Liver (tissue), 9 donors: ENCODE data around the gene EDC3. TPM values are rescaled to one million over a fixed set of nuclear protein-coding genes. Genes with fewer than 3 reads are reported as not detected.

Experiments
- DNase-seq: peaks from one replicate; pipeline ENCODE4 v3.0.0-alpha.2; 2017; ENCODE audit warnings: low spot score
- H3K27ac ChIP-seq, 2 donors: one replicate each; pipeline ENCODE4 v1.7.0; 2013; ENCODE audit warnings: inconsistent platforms in 2 of 2, low read length in 2 of 2, control low read depth in 1 of 2, low read depth in 1 of 2, mild to moderate bottlenecking in 1 of 2
- H3K27me3 ChIP-seq, 4 donors: one replicate each; pipeline versions ENCODE4 v1.6.1 to v1.7.0; 2013; ENCODE audit warnings: low read length in 3 of 4, inconsistent platforms in 1 of 4, mild to moderate bottlenecking in 1 of 4, moderate library complexity in 1 of 4; ENCODE audit not compliant: control insufficient read depth in 4 of 4, insufficient read depth in 4 of 4
- H3K36me3 ChIP-seq, 4 donors: one replicate each; pipeline versions ENCODE4 v1.6.1 to v1.7.0; 2013; ENCODE audit warnings: low read length in 3 of 4, mild to moderate bottlenecking in 3 of 4, low read depth in 1 of 4, moderate library complexity in 1 of 4; ENCODE audit not compliant: control insufficient read depth in 4 of 4, insufficient read depth in 3 of 4
- H3K4me1 ChIP-seq, 4 donors: one replicate each; pipeline versions ENCODE4 v1.6.1 to v1.7.0; 2013; ENCODE audit warnings: low read length in 3 of 4, mild to moderate bottlenecking in 3 of 4, moderate library complexity in 1 of 4; ENCODE audit not compliant: control insufficient read depth in 4 of 4, insufficient read depth in 4 of 4
- H3K4me3 ChIP-seq, 3 donors: one replicate each; pipeline versions ENCODE4 v1.6.1 to v1.7.0; 2013; ENCODE audit warnings: low read length in 3 of 3, control low read depth in 1 of 3, low read depth in 1 of 3, mild to moderate bottlenecking in 1 of 3
- H3K9ac ChIP-seq, 2 donors: one replicate each; pipeline ENCODE4 v1.7.0; 2013; ENCODE audit warnings: low read length in 2 of 2, mild to moderate bottlenecking in 2 of 2, moderate library complexity in 2 of 2, control low read depth in 1 of 2, low read depth in 1 of 2
- H3K9me3 ChIP-seq, 4 donors: one replicate each; pipeline versions ENCODE4 v1.6.1 to v1.7.0; 2013; ENCODE audit warnings: low read length in 3 of 4; ENCODE audit not compliant: control insufficient read depth in 4 of 4
- ATF3 ChIP-seq: IDR thresholded peaks from 2 replicates; pipeline ENCODE4 v1.6.1; 2016; ENCODE audit warnings: antibody characterized with exemption
- CTCF ChIP-seq: fragments of 150-350 bp; IDR thresholded peaks from 2 replicates; pipeline ENCODE4 v1.5.1; 2017; ENCODE audit warnings: improper control_type of control experiment, low read depth, low read length; ENCODE audit not compliant: missing input control
- EGR1 ChIP-seq, 2 donors: IDR thresholded peaks; 2 replicates each; pipeline ENCODE4 v1.6.1; 2016 to 2018; ENCODE audit warnings: antibody characterized with exemption in 2 of 2, low read depth in 2 of 2
- FOXA1 ChIP-seq: IDR thresholded peaks from 2 replicates; pipeline ENCODE4 v1.6.1; 2016; ENCODE audit warnings: antibody characterized with exemption
- FOXA2 ChIP-seq: IDR thresholded peaks from 2 replicates; pipeline ENCODE4 v1.6.1; 2016; ENCODE audit warnings: antibody characterized with exemption
- GABPA ChIP-seq, 2 donors: IDR thresholded peaks in 1 of 2; conservative IDR thresholded peaks in 1 of 2; 2 replicates each; pipeline ENCODE4 v1.6.1; 2016; ENCODE audit warnings: antibody characterized with exemption in 2 of 2, mild to moderate bottlenecking in 1 of 2, moderate library complexity in 1 of 2
- HNF4A ChIP-seq, 2 donors: conservative IDR thresholded peaks; 2 replicates each; pipeline ENCODE4 v1.6.1; 2016; ENCODE audit warnings: antibody characterized with exemption in 2 of 2, mild to moderate bottlenecking in 2 of 2
- HNF4G ChIP-seq: IDR thresholded peaks from 2 replicates; pipeline ENCODE4 v1.6.1; 2016; ENCODE audit warnings: antibody characterized with exemption
- JUND ChIP-seq, 2 donors: IDR thresholded peaks; 2 replicates each; pipeline ENCODE4 v1.6.1; 2016; ENCODE audit warnings: antibody characterized with exemption in 2 of 2
- MAX ChIP-seq: IDR thresholded peaks from 2 replicates; pipeline ENCODE4 v1.6.1; 2016; ENCODE audit warnings: antibody characterized with exemption
- RAD21 ChIP-seq, 2 donors: IDR thresholded peaks; 2 replicates each; pipeline ENCODE4 v1.6.1; 2016; ENCODE audit warnings: antibody characterized with exemption in 2 of 2, mild to moderate bottlenecking in 2 of 2
- REST ChIP-seq: IDR thresholded peaks from 2 replicates; pipeline ENCODE4 v1.6.1; 2016; ENCODE audit warnings: antibody characterized with exemption, mild to moderate bottlenecking
- SP1 ChIP-seq: IDR thresholded peaks from 2 replicates; pipeline ENCODE4 v1.6.1; 2018; ENCODE audit warnings: antibody characterized with exemption, mild to moderate bottlenecking
- TAF1 ChIP-seq: conservative IDR thresholded peaks from 2 replicates; pipeline ENCODE4 v1.6.1; 2016; ENCODE audit warnings: antibody characterized with exemption, mild to moderate bottlenecking
- YY1 ChIP-seq: IDR thresholded peaks from 2 replicates; pipeline ENCODE4 v1.6.1; 2016; ENCODE audit warnings: antibody characterized with exemption, mild to moderate bottlenecking
- ZBTB33 ChIP-seq: IDR thresholded peaks from 2 replicates; pipeline ENCODE4 v1.6.1; 2016; ENCODE audit warnings: antibody characterized with exemption
- WGBS: extraction: QIAGEN DNeasy Blood & Tissue Kit; methylation state at CpG from one replicate; pipeline ENCODE4 v1.1.7; 2013; 5-methylcytosine and 5-hydroxymethylcytosine counted together
- polyA plus RNA-seq, 2 donors: library from polyadenylated mRNA; stranded (reverse) in 1 of 2; unstranded in 1 of 2; fragments of 200-250 nt in 1 of 2; fragments of >200 nt in 1 of 2; fragmentation: Nextera tagmentation in 1 of 2; extraction: Ambion mirVana in 1 of 2; gene quantifications; one replicate each; pipeline versions ENCODE4 v1.2.1 to v1.2.3, GENCODE V29; 2013 to 2015
- total RNA-seq, 2 donors: library from RNA; depleted of rRNA; stranded (reverse); fragments of >200 nt; gene quantifications; one replicate each; pipeline ENCODE4 v1.2.3, GENCODE V29; 2014
- donor health status: healthy.
- donor health status: healthy.
- donor health status: healthy.
- donor health status: healthy.
- donor health status: healthy.

Gene EDC3
- total and polyA plus RNA-seq, 4 donors: 5.8 to 9.5 (median 7.4) TPM

GRCh38 chr15:74636984-74637383 lies 58.8 kb downstream of the EDC3 start:
- no peak overlapping the region for H3K27ac ChIP-seq
- H3K36me3 ChIP-seq: peaks cover 13 to 69% (median 41%) of the 10 kb centered on the region in 4 donors
- no peak overlapping the region for H3K4me3 ChIP-seq
- no peaks in the 10 kb centered on the region for H3K9me3 ChIP-seq
- H3K4me1 ChIP-seq: peaks cover 0 to 1% (median 0%) of the 10 kb centered on the region in 4 donors
- H3K27me3 ChIP-seq: no peaks in the 10 kb centered on the region
- WGBS: 39% methylated on average over 1 of the region's 1 CpG
- no peak overlapping the region for H3K9ac ChIP-seq
- no peak for DNase-seq
- no peak for TF ChIP-seq GABPA (IDR thresholded peaks at IDR 0.05 in 1 of 2, conservative IDR thresholded peaks at IDR 0.05 in 1 of 2)
- no peak for TF ChIP-seq FOXA2
- TF ChIP-seq HNF4G: no peak
- TF ChIP-seq EGR1 (IDR thresholded peaks at IDR 0.05; ENCODE audit: low read depth in 2 of 2): no peak
- TF ChIP-seq YY1: no peak
- no peak for TF ChIP-seq SP1
- TF ChIP-seq ATF3: no peak
- TF ChIP-seq REST: no peak
- no peak for TF ChIP-seq TAF1
- no peak for TF ChIP-seq FOXA1
- no peak for TF ChIP-seq ZBTB33
- no peak for TF ChIP-seq HNF4A (conservative IDR thresholded peaks at IDR 0.05)

GRCh38 chr15:74635228-74635627 lies 60.6 kb downstream of the EDC3 start:
- no peaks in the 10 kb centered on the region for H3K9me3 ChIP-seq
- 29% methylated on average over 5 of the region's 5 CpGs for WGBS
- H3K27me3 ChIP-seq: no peaks in the 10 kb centered on the region
- H3K4me1 ChIP-seq: peaks cover 2 to 15% (median 7%) of the 10 kb centered on the region in 4 donors
- no peak overlapping the region for H3K9ac ChIP-seq
- DNase-seq: peak; percentile 77
- H3K27ac ChIP-seq: no peak overlapping the region
- TF ChIP-seq JUND (IDR thresholded peaks at IDR 0.05): no peak
- no peak for TF ChIP-seq MAX
- TF ChIP-seq EGR1 (IDR thresholded peaks at IDR 0.05; ENCODE audit: low read depth in 2 of 2): no peak
- TF ChIP-seq GABPA (IDR thresholded peaks at IDR 0.05 in 1 of 2, conservative IDR thresholded peaks at IDR 0.05 in 1 of 2): no peak
- TF ChIP-seq CTCF: peak; percentile 91
- peak; percentile 97 to 99 for TF ChIP-seq RAD21 (IDR thresholded peaks at IDR 0.05)
- TF ChIP-seq YY1: no peak
- no peak overlapping the region for H3K4me3 ChIP-seq
- peaks cover 13 to 74% (median 43%) of the 10 kb centered on the region in 4 donors for H3K36me3 ChIP-seq
